Measurements from ENCODE around the gene NINL. TPM values are rescaled to one million over a fixed set of nuclear protein-coding genes. Genes with fewer than 3 reads are reported as not detected.

Gene NINL
- total RNA-seq, 1 experiment from 2014 or later, result 31.5 TPM

DNA sequence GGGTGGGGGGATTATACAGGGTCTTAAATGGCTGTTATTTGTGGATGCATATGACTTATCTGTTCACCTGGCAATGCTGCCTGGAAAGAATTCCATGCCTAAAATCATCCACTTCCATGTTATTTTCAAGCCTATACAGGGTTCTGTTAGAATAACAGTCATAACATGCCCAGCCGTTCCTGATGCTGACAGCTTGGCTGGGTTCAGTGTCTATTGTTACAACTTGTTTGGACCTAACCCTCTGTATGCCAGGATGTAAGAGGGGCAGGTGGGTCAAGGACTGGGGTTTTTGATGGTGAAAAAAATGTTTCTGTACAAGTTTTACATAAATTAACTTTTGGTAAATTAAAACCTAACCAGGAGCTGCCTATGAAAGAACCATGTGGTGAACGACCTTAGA, 98.0 kb downstream of the NINL start:
- Histone ChIP-seq H3K4me1 (ENCODE audit: insufficient read depth, low read length, poor library complexity, severe bottlenecking) (no peaks in the 10 kb centered on the region), H3K27ac (ENCODE audit: low read depth, low read length, poor library complexity, severe bottlenecking) (no peak overlapping the region), H3K27me3 (replicated peaks; ENCODE audit: insufficient read depth, low read depth, low read length, poor library complexity) (no peaks in the 10 kb centered on the region), H3K4me3 (ENCODE audit: low read depth, low read length, poor library complexity, severe bottlenecking) (no peak overlapping the region), H3K36me3 (ENCODE audit: insufficient read depth, low read length, poor library complexity, severe bottlenecking) (peaks cover 16% of the 10 kb centered on the region), H3K9me3 (ENCODE audit: low read depth, low read length, poor library complexity, severe bottlenecking) (no peaks in the 10 kb centered on the region)
- ChIA-PET POLR2A (ENCODE audit: low non-redundant PET) (no interaction called here), CTCF (no interaction called here)
- BruUV-seq (replicated peaks), result no TSS peak
- TF ChIP-seq EZH2 (IDR thresholded peaks at IDR 0.05; ENCODE audit: borderline replicate concordance, low read depth, low read length, poor library complexity, severe bottlenecking), result no peak
- TF ChIP-seq, protein P1, sequence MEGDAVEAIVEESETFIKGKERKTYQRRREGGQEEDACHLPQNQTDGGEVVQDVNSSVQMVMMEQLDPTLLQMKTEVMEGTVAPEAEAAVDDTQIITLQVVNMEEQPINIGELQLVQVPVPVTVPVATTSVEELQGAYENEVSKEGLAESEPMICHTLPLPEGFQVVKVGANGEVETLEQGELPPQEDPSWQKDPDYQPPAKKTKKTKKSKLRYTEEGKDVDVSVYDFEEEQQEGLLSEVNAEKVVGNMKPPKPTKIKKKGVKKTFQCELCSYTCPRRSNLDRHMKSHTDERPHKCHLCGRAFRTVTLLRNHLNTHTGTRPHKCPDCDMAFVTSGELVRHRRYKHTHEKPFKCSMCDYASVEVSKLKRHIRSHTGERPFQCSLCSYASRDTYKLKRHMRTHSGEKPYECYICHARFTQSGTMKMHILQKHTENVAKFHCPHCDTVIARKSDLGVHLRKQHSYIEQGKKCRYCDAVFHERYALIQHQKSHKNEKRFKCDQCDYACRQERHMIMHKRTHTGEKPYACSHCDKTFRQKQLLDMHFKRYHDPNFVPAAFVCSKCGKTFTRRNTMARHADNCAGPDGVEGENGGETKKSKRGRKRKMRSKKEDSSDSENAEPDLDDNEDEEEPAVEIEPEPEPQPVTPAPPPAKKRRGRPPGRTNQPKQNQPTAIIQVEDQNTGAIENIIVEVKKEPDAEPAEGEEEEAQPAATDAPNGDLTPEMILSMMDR (conservative IDR thresholded peaks at IDR 0.05; ENCODE audit: low read depth, low read length), result no peak
- intact Hi-C loops (cut with micrococcal nuclease; ENCODE audit: unreplicated experiment), result no loop called here
- no peak for DNase-seq (ENCODE audit: low spot score)

DNA sequence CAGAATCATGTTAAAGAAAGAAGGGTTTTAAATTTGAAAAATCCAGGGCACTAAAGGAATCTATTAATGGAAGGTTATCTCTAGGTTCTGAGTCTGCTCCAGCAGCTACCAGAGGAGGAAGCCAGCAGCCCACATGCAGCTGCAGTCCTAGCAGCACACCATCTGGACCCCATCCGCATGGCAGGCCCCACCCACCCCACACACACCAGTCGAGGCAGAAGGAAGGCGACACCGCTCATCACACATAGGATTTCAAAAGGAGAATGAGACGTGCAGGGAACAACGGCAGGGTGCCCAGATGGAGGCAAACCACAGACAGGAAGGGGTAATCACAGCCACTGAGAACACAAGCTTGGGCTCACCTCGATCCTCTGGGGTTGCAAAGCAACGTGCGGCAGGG, 99.0 kb downstream of the NINL start:
- no peak overlapping the region for H3K4me3 ChIP-seq (ENCODE audit: low read depth, low read length, poor library complexity, severe bottlenecking)
- POLR2A ChIA-PET (ENCODE audit: low non-redundant PET), result no interaction called here
- H3K9me3 ChIP-seq (ENCODE audit: low read depth, low read length, poor library complexity, severe bottlenecking), result no peaks in the 10 kb centered on the region
- H3K36me3 ChIP-seq (ENCODE audit: insufficient read depth, low read length, poor library complexity, severe bottlenecking), result peaks cover 23% of the 10 kb centered on the region
- TF ChIP-seq, protein P1 (conservative IDR thresholded peaks at IDR 0.05; ENCODE audit: low read depth, low read length), result no peak
- no peak overlapping the region for H3K27ac ChIP-seq (ENCODE audit: low read depth, low read length, poor library complexity, severe bottlenecking)
- DNase-seq (ENCODE audit: low spot score), result peak; percentile 34
- H3K27me3 ChIP-seq (replicated peaks; ENCODE audit: insufficient read depth, low read depth, low read length, poor library complexity), result no peaks in the 10 kb centered on the region
- no TSS peak for BruUV-seq (replicated peaks)
- H3K4me1 ChIP-seq (ENCODE audit: insufficient read depth, low read length, poor library complexity, severe bottlenecking), result no peaks in the 10 kb centered on the region
- CTCF ChIA-PET, result no interaction called here
- intact Hi-C loops (cut with micrococcal nuclease; ENCODE audit: unreplicated experiment), result no loop called here

- no peak overlapping the region for H3K27ac ChIP-seq (ENCODE audit: low read depth, low read length, poor library complexity, severe bottlenecking)
- H3K4me1 ChIP-seq (ENCODE audit: insufficient read depth, low read length, poor library complexity, severe bottlenecking), result no peaks in the 10 kb centered on the region
- ChIA-PET CTCF (no interaction called here), POLR2A (ENCODE audit: low non-redundant PET) (no interaction called here)
- peaks cover 27% of the 10 kb centered on the region for H3K36me3 ChIP-seq (ENCODE audit: insufficient read depth, low read length, poor library complexity, severe bottlenecking)
- no peaks in the 10 kb centered on the region for H3K9me3 ChIP-seq (ENCODE audit: low read depth, low read length, poor library complexity, severe bottlenecking)
- BruUV-seq (replicated peaks), result no TSS peak
- H3K4me3 ChIP-seq (ENCODE audit: low read depth, low read length, poor library complexity, severe bottlenecking), result no peak overlapping the region
- no peak for DNase-seq (ENCODE audit: low spot score)
- TF ChIP-seq, protein P1 (conservative IDR thresholded peaks at IDR 0.05; ENCODE audit: low read depth, low read length), result no peak
- TF ChIP-seq EZH2 (IDR thresholded peaks at IDR 0.05; ENCODE audit: borderline replicate concordance, low read depth, low read length, poor library complexity, severe bottlenecking), result no peak
- no peaks in the 10 kb centered on the region for H3K27me3 ChIP-seq (replicated peaks; ENCODE audit: insufficient read depth, low read depth, low read length, poor library complexity)
- intact Hi-C loops (cut with micrococcal nuclease; ENCODE audit: unreplicated experiment), result no loop called here
Observed at GRCh38 chr20:25485872-25486271, 99.5 kb downstream of the NINL start.

Measured in A673 (cell line).